Left lung (tissue), 10 donors: ENCODE measurements around the gene CCDC146. TPM values are rescaled to one million over a fixed set of nuclear protein-coding genes. Genes with fewer than 3 reads are reported as not detected.
"Not testable (repeated sequence)": the region's sequence is repeated elsewhere in the genome, so short reads cannot be mapped to it uniquely, and the experiment has no call there.

Experiments
- ATAC-seq: fragments of 200-7000 bp; cut with Tn5 transposase; one replicate; pipeline ENCODE4 v1.9.1; 2020; ENCODE audit warnings: moderate library complexity
- DNase-seq, 4 donors: peaks; one replicate each; pipeline ENCODE4 v3.0.0-alpha.2; 2013 to 2020
- H3K27ac ChIP-seq, 2 donors: fragments of 200-600 bp; sonication (generic) in 1 of 2; one replicate each; pipeline versions ENCODE4 v1.5.0 to v1.8.0; 2020 to 2021
- H3K27me3 ChIP-seq, 2 donors: fragments of 200-600 bp; sonication (generic) in 1 of 2; one replicate each; pipeline versions ENCODE4 v1.5.0 to v1.8.0; 2020 to 2021
- H3K36me3 ChIP-seq, 2 donors: fragments of 200-600 bp; sonication (generic) in 1 of 2; one replicate each; pipeline versions ENCODE4 v1.5.0 to v1.8.0; 2020 to 2021
- H3K4me1 ChIP-seq, 2 donors: fragments of 200-600 bp; one replicate each; pipeline ENCODE4 v1.8.0; 2021
- H3K4me3 ChIP-seq, 2 donors: fragments of 200-600 bp; sonication (generic) in 1 of 2; one replicate each; pipeline versions ENCODE4 v1.5.0 to v1.8.0; 2020 to 2021; ENCODE audit warnings: mild to moderate bottlenecking in 1 of 2
- H3K9me3 ChIP-seq, 2 donors: fragments of 200-600 bp; sonication (generic) in 1 of 2; one replicate each; pipeline versions ENCODE4 v1.5.0 to v1.8.0; 2020 to 2021
- intact Hi-C, 2 donors: fragments of 100-400 bp; cut with DNase I; formaldehyde crosslinking; loops; one replicate each; pipeline versions ENCODE4 v1.11.2 to v1.14.2; 2022
- polyA plus RNA-seq, 6 donors: library from polyadenylated mRNA; unstranded; fragments of 120-200 nt; gene quantifications; one replicate each; pipeline ENCODE4 v1.2.1, GENCODE V29; 2013; ENCODE audit not compliant: insufficient read length in 6 of 6
- total RNA-seq, 2 donors: library from RNA; stranded (reverse); fragmentation: NEBNext Ultra II Directional; extraction: Animal tissue kit (Norgen Biotek cat#: 25700); gene quantifications; one replicate each; pipeline ENCODE4 v1.2.1, GENCODE V29; 2021
- donor health status: DM: no; HTN: yes; CAD: no.
- donor health status: DM: no; HTN: no; CAD: no.

The CCDC146 gene
- total and polyA plus RNA-seq, 8 donors, result 3.9 to 29.8 (median 18.7) TPM

DNA sequence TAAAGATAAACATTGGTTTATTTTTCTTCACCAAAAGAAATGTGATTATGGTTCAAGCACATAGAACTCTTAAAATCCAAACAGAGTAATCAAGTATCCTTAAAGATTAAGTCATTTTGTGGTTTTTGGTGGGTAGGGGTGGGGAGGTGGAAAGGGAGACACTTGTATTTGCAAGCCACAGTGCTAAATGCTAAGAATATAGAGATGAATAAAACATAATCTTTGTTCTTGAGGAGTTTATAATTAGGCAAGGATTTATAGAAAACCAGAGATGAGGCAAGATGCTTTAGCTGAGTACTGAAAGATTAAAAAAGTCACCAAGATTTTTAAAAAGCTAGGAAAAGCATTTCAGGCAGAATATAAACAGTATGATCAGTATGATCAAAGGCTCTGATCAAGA lies 19.7 kb upstream of the CCDC146 start:
- ATAC-seq, intact Hi-C loops, H3K4me1 ChIP-seq, DNase-seq, H3K27me3 ChIP-seq, H3K4me3 ChIP-seq, H3K36me3 ChIP-seq, H3K9me3 ChIP-seq, H3K27ac ChIP-seq: not testable (repeated sequence)

DNA sequence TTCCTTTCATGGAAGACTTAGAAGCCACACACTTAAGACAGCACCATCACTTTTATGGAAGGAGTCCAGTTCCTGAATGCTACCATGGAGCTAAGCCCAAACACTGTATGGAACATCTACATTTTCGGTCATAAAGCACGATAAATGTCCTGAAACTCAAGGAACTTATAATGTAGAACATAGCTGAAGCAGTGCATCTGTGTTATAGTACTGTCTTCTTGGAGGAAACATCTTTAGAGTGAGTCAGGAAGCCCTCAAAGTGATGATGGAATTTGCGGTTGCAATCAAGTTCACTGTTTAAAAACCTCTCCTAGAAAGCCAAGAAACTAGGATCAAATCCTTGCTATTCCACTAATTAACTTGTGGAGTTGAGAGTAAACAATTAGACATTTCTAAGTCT lies 16.5 kb upstream of the CCDC146 start:
- H3K4me3 ChIP-seq, ATAC-seq, H3K27me3 ChIP-seq, DNase-seq, H3K27ac ChIP-seq, intact Hi-C loops, H3K4me1 ChIP-seq, H3K9me3 ChIP-seq, H3K36me3 ChIP-seq: not testable (repeated sequence)

DNA sequence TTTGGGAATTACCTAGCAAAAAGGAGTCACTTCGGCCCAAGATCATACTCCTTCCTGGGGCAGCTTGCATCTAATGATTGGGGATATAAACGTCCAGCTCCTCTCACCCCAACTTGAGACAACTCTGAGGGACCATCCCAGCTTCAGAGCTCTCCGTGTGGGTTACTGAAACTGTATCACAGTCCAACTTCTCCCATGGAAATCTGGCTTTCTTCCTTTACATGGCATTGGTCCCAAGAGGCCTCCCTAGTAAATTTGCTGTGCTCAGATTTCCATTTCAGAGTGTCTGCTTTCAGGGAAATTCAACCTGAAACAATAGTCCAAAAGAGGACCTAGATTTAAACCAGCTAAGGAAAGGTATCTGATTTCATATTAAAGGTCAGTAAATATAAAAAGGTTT lies 14.8 kb upstream of the CCDC146 start:
- H3K4me3 ChIP-seq, H3K27ac ChIP-seq, H3K9me3 ChIP-seq, H3K4me1 ChIP-seq, intact Hi-C loops, DNase-seq, H3K27me3 ChIP-seq, H3K36me3 ChIP-seq: not testable (repeated sequence)
- peak; percentile 22 for ATAC-seq

DNA sequence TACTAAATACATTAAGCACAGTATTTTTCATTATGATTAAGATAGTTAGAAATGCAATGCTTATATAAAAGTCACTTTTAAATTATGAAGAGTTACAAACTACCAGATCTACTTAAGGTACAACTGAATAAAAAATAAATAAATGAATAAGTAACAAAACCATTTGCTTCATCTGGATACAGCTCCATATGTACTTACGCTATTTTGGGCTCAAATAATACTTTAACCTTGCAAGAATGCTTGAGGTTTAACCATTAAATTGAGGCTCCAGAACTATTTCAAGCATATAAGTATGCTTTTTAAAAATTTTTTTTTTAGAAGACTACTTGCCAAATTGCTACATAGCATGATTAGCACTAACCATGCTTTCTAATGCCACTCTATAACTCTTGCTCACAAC lies 14.1 kb upstream of the CCDC146 start:
- H3K9me3 ChIP-seq, H3K27me3 ChIP-seq, H3K4me3 ChIP-seq, H3K36me3 ChIP-seq, ATAC-seq, intact Hi-C loops, H3K27ac ChIP-seq, DNase-seq, H3K4me1 ChIP-seq: not testable (repeated sequence)

DNA sequence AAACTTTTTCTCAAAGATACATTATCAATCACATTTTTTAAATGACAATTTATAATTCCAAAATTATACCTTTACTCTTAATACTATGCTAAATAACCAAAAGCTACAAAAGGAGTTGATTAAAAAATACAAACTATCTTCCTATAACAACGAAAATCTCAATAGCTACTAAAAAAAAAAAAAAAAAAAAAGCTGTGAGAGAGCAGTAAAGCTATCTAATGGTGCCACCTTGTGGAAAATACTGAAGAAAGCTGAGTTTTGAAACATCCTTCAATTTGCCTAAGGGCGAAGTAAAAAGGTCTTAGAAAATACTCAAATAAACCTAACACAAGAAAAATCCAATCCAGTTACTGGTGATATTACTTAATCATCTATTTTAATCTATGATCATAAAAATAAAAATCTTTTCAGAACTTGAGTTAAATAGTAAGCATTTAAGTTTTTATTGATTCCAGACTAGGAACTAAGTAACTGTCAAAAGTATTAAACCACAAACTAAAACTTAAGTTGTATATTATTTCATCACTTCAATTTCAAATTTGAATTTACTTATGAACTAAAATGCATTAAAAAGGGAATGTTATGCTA lies 9.6 kb upstream of the CCDC146 start:
- H3K9me3 ChIP-seq, H3K4me1 ChIP-seq, H3K27ac ChIP-seq, H3K4me3 ChIP-seq, DNase-seq, H3K27me3 ChIP-seq, H3K36me3 ChIP-seq, intact Hi-C loops: not testable (repeated sequence)
- ATAC-seq, result peak; percentile 64

DNA sequence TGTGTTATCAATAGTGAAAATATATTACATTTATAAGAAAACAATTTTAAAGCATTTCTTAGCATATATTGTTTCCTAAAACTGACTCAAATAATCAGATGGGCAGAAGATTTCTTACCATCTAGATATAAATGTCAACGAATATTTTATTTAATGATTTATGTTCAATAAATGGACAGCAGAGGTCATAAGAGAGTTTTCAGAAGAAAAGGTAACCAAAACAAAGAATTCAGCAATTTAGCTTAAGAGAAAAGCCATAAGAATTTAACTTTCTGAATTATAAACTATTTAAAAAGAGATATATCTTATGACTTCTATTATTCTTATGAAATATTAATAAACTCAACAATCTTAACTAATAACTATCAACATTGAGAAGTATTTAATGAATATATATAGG lies 3.1 kb downstream of the CCDC146 start:
- H3K27me3 ChIP-seq, H3K4me3 ChIP-seq, H3K36me3 ChIP-seq, H3K9me3 ChIP-seq, H3K4me1 ChIP-seq, H3K27ac ChIP-seq, DNase-seq, ATAC-seq, intact Hi-C loops: not testable (repeated sequence)

DNA sequence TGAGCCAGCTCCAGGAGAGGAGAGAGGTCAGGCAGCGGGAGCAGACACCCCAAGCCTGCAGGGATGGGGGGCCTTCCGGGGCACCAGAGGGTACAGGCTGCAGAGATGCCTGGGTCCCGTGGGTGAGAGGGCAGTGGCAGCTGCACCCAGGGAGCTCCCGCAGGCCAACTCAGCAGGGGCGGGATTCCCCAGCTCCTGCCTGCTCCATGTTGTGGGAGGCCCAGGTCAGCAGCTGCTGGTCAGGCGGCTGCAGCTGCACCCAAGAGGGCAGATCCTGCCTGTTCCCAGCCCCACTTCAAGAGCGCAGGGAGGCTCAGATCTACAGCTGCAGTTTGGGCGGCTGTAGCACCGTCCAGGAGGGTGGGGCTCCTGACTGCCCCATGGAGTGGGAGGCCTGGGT lies 4.6 kb downstream of the CCDC146 start:
- intact Hi-C loops, H3K27me3 ChIP-seq, DNase-seq, H3K4me1 ChIP-seq, ATAC-seq, H3K27ac ChIP-seq, H3K4me3 ChIP-seq, H3K36me3 ChIP-seq, H3K9me3 ChIP-seq: not testable (repeated sequence)

DNA sequence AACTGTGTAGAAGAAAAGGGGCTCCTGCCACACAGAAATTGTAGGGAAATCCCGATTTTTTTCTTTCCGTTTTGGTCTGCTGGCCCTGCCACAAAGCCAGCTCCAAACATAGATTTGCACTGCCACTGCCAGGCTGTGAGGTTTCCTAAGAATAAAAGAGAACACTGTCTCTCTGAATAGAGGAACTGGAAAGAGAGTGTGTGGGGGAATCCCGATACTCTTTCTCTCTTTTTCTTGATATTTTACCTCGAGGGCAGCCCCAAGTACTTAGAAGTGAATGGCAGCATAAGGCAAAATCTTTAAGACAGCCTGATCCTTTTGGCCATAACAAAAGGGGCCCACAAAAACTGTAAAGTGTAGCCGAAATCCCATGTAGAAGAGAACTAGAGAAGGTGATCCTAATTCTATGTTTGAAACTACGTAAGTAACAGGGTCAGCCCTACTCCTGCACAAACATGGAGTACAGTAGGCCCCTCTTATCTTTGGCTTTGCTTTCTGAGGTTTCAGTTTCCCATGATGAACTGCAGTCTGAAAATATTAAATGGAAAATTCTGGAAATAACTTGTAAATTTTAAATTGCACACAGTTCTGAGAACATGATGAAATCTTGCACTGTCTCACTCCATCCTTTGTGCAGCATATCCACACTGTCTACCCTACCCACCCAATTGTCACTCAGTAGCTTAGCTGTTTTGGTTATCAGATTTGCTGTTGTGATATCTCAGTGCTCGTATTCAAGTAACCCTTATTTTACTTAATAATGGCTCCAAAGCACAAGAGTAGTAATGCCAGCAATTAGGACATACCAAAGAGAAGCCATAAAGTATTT lies 6.4 kb downstream of the CCDC146 start:
- H3K4me1 ChIP-seq, intact Hi-C loops, H3K27me3 ChIP-seq, H3K4me3 ChIP-seq, H3K36me3 ChIP-seq, H3K9me3 ChIP-seq, DNase-seq: not testable (repeated sequence)
- ATAC-seq, result peak; percentile 57
- peak overlapping the region in 1 of 2 donors; percentile 45 for H3K27ac ChIP-seq

DNA sequence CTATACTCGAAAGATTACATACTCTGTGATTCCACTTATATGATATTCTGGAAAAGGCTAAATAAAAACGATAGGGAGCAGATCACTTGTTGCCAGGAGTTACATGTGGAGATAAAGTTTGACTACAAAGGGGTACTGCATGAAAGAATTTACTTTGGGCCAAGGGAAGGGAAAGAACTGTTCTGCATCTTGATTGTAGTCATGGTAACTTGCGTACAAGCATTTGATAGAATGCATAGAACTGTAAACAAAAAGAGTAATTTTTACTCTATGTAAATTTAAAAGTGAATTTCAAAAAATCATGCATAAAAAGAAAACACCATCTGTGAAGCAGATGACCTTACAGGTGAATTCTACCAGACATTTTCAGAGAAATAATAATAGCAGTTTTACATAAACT lies 9.4 kb downstream of the CCDC146 start:
- H3K4me3 ChIP-seq, H3K4me1 ChIP-seq, ATAC-seq, H3K36me3 ChIP-seq, H3K9me3 ChIP-seq, intact Hi-C loops, DNase-seq, H3K27ac ChIP-seq, H3K27me3 ChIP-seq: not testable (repeated sequence)

DNA sequence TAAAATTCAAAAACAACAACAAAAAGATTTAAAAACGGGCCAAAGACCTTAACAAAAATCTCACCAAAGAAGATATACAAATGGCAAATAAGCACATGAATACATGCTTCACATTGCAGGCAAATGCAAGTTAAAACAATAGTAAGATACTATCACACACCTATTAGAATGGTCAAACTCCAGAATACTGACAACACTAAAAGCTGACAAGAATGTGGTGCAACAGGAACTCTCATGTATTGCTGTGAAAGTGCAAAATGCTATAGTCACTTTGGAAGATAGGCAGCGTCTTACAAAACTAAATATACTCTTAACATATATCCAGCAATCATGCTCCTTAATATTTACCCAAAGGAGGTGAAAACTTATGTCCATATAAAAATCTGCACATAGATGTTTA lies 16.3 kb downstream of the CCDC146 start:
- peaks cover 0 to 10% of the 10 kb centered on the region in 2 donors for H3K9me3 ChIP-seq
- DNase-seq, H3K4me3 ChIP-seq, ATAC-seq, H3K27ac ChIP-seq, H3K27me3 ChIP-seq, H3K4me1 ChIP-seq, H3K36me3 ChIP-seq, intact Hi-C loops: not testable (repeated sequence)

DNA sequence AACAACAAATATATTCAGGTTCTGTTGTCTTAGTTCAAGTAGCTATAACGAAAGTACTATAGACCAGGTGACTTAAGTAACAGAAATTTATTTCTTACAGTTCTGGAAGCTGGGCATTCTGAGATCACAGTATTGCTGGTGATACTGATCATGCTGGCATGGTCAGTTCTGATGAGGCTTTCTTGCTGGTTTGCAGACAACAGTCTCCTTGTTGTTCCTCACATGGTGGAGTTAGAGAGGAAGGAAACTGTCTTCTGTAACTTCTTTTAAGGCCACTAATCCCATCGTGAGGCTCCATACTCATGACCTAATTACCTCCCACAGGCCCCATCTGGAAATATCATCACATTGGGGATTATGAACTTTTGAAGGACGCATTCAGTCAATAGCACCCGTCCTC lies 17.9 kb downstream of the CCDC146 start:
- ATAC-seq, H3K27me3 ChIP-seq, intact Hi-C loops, H3K4me3 ChIP-seq, H3K4me1 ChIP-seq, H3K27ac ChIP-seq, H3K36me3 ChIP-seq, DNase-seq: not testable (repeated sequence)
- peaks cover 0 to 21% of the 10 kb centered on the region in 2 donors for H3K9me3 ChIP-seq

DNA sequence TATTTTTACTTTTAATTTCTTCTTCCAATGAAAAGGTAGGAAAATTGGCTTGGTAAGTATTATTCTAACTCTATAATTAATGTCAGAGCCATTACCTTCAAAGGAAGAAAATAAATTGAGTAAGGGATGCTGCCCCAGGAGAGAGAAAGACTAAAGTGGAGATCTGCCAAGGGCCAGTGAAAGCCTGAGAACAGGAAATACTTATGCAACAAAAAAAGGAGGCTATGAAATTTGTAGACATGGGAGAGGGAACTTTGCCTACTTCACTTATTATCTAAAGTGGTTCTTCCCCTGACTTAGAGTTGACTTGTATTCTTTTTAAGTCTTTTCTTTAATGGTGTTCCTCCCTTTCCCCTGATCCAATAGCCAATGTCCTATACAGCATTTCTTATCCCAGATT lies 29.8 kb downstream of the CCDC146 start:
- H3K4me1 ChIP-seq, result peaks cover 0 to 12% of the 10 kb centered on the region in 2 donors
- DNase-seq, H3K9me3 ChIP-seq, H3K27me3 ChIP-seq, intact Hi-C loops, H3K4me3 ChIP-seq, H3K36me3 ChIP-seq: not testable (repeated sequence)
- peak overlapping the region in 1 of 2 donors; percentile 51 for H3K27ac ChIP-seq
- ATAC-seq, result peak; percentile 30

DNA sequence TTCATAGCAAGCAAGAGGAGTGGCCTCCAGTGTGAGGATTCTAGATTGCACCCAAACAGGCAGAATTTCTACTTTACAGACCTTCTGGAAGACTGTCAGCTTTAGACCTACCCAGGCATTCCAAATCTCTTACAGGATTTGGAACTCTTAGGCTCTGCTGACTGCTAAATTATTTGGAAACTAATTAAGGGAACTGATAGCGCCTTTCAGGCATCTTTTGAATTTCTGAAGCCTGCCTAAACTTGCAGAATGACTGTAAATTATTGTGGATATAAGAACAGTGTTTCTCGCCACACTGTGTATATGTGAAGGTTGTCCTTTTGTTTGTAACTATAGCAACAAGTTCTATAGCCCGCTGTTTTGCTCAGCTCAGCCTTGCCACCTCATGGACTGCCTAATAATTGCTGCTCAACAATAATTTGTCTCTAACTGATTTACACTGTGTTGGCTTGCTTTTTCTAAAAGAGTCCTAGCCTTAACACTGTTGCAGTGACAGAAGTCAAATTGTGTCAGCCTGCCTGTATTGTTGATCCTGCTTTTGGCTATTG lies 32.6 kb downstream of the CCDC146 start:
- intact Hi-C loops, H3K9me3 ChIP-seq, H3K4me3 ChIP-seq, H3K27ac ChIP-seq, H3K27me3 ChIP-seq, H3K36me3 ChIP-seq: not testable (repeated sequence)
- DNase-seq (peak in 2 of 4 donors; percentile 1 to 3), ATAC-seq (peak; percentile 41)
- H3K4me1 ChIP-seq, result peaks cover 3 to 12% of the 10 kb centered on the region in 2 donors
